ENCODE data around the gene M6PR.
"Not testable (repeated sequence)": the region's sequence is repeated elsewhere in the genome, so short reads cannot be mapped to it uniquely, and the experiment has no call there.

The M6PR gene

GRCh38 chr12:8917031-8917430 lies 32.4 kb downstream of the M6PR start:
- no peak overlapping the region for H3K23ac ChIP-seq (ENCODE audit: low read depth, low read length, poor library complexity)
- H4K8ac ChIP-seq (ENCODE audit: low read depth, low read length): no peak overlapping the region
- no peak overlapping the region for H4K91ac ChIP-seq (ENCODE audit: low read depth, low read length, poor library complexity)

GRCh38 chr12:8916154-8916553 lies 33.3 kb downstream of the M6PR start:
- H2AFZ ChIP-seq (ENCODE audit: low read length): no peak overlapping the region
- DNase-seq (ENCODE audit: low spot score): no peak
- peaks cover 8 to 35% of the 10 kb centered on the region in 2 donors for H3K36me3 ChIP-seq (replicated peaks in 1 of 2; ENCODE audit: control insufficient read depth in 2 of 2, insufficient read depth in 2 of 2, low read length in 2 of 2)
- no peak overlapping the region for H3K9ac ChIP-seq (ENCODE audit: low read depth, low read length, poor library complexity)
- no peak overlapping the region for H2BK15ac ChIP-seq (ENCODE audit: low read length)
- no peak overlapping the region for H2BK5ac ChIP-seq (ENCODE audit: low read length)
- H3K27ac ChIP-seq (replicated peaks; ENCODE audit: low read length): no peak overlapping the region
- H2BK12ac ChIP-seq (ENCODE audit: low read length): no peak overlapping the region
- H3K4me3 ChIP-seq (ENCODE audit: low read length in 2 of 2): peak overlapping the region in 1 of 2 donors; percentile 59
- H3K18ac ChIP-seq (ENCODE audit: low read length): no peak overlapping the region
- no peak overlapping the region for H3K4ac ChIP-seq (ENCODE audit: low read length)
- no peak overlapping the region for H2AK5ac ChIP-seq (ENCODE audit: low read depth, low read length)
- H3K4me1 ChIP-seq (ENCODE audit: control insufficient read depth in 2 of 2, insufficient read depth in 1 of 2, low read depth in 1 of 2, low read length in 2 of 2): peaks cover 6 to 16% of the 10 kb centered on the region in 2 donors
- no peak overlapping the region for H3K4me2 ChIP-seq (ENCODE audit: insufficient read depth, low read length, poor library complexity, severe bottlenecking)
- H4K8ac ChIP-seq (ENCODE audit: low read depth, low read length): no peak overlapping the region
- no peak overlapping the region for H3K14ac ChIP-seq (ENCODE audit: low read length)
- H3K23ac ChIP-seq (ENCODE audit: low read depth, low read length, poor library complexity): no peak overlapping the region
- H3K27me3 ChIP-seq (ENCODE audit: control insufficient read depth in 3 of 3, insufficient read depth in 3 of 3, low read depth in 1 of 3, low read length in 3 of 3): no peaks in the 10 kb centered on the region
- no peak overlapping the region for H4K91ac ChIP-seq (ENCODE audit: low read depth, low read length, poor library complexity)
- no peaks in the 10 kb centered on the region for H3K9me3 ChIP-seq (replicated peaks in 1 of 2; ENCODE audit: control insufficient read depth in 2 of 2, insufficient read depth in 1 of 2, low read depth in 1 of 2, low read length in 2 of 2)
- no peak overlapping the region for H2BK120ac ChIP-seq (ENCODE audit: low read depth, low read length)
- H3K79me1 ChIP-seq (ENCODE audit: low read depth, low read length): peaks cover 2% of the 10 kb centered on the region

More at GRCh38 chr12:8917031-8917430, 32.4 kb downstream of the M6PR start:
- Histone ChIP-seq H3K79me1 (ENCODE audit: low read depth, low read length) (peaks cover 2% of the 10 kb centered on the region), H2AFZ (ENCODE audit: low read length) (no peak overlapping the region), H2BK15ac (ENCODE audit: low read length) (no peak overlapping the region), H3K36me3 (replicated peaks in 1 of 2; ENCODE audit: control insufficient read depth in 2 of 2, insufficient read depth in 2 of 2, low read length in 2 of 2) (peaks cover 8 to 43% of the 10 kb centered on the region in 2 donors), H2BK120ac (ENCODE audit: low read depth, low read length) (no peak overlapping the region), H2BK12ac (ENCODE audit: low read length) (no peak overlapping the region), H3K9me3 (replicated peaks in 1 of 2; ENCODE audit: control insufficient read depth in 2 of 2, insufficient read depth in 1 of 2, low read depth in 1 of 2, low read length in 2 of 2) (no peaks in the 10 kb centered on the region), H3K14ac (ENCODE audit: low read length) (no peak overlapping the region), H3K27me3 (ENCODE audit: control insufficient read depth in 3 of 3, insufficient read depth in 3 of 3, low read depth in 1 of 3, low read length in 3 of 3) (no peaks in the 10 kb centered on the region), H3K4ac (ENCODE audit: low read length) (no peak overlapping the region), H3K4me1 (ENCODE audit: control insufficient read depth in 2 of 2, insufficient read depth in 1 of 2, low read depth in 1 of 2, low read length in 2 of 2) (peaks cover 6 to 12% of the 10 kb centered on the region in 2 donors), H3K4me3 (ENCODE audit: low read length in 2 of 2) (no peak overlapping the region), H3K18ac (ENCODE audit: low read length) (no peak overlapping the region), H2BK5ac (ENCODE audit: low read length) (no peak overlapping the region), H3K9ac (ENCODE audit: low read depth, low read length, poor library complexity) (no peak overlapping the region), H3K4me2 (ENCODE audit: insufficient read depth, low read length, poor library complexity, severe bottlenecking) (no peak overlapping the region), H2AK5ac (ENCODE audit: low read depth, low read length) (no peak overlapping the region), H3K27ac (replicated peaks; ENCODE audit: low read length) (no peak overlapping the region)
- no CpG with 5 or more reads among the region's 3 CpGs for WGBS, 2 donors (ENCODE audit: extremely low coverage in 2 of 2, insufficient read length in 2 of 2, insufficient replicate concordance in 1 of 2)
- no peak for DNase-seq (ENCODE audit: low spot score)

GRCh38 chr12:8914716-8915526 lies 34.5 kb downstream of the M6PR start:
- DNase-seq (ENCODE audit: low spot score): peak; percentile 44
- H3K36me3 ChIP-seq (replicated peaks in 1 of 2; ENCODE audit: control insufficient read depth in 2 of 2, insufficient read depth in 2 of 2, low read length in 2 of 2): peaks cover 8 to 22% of the 10 kb centered on the region in 2 donors
- H3K27me3 ChIP-seq (ENCODE audit: control insufficient read depth in 3 of 3, insufficient read depth in 3 of 3, low read depth in 1 of 3, low read length in 3 of 3): no peaks in the 10 kb centered on the region
- peak overlapping the region; percentile 65 for H3K18ac ChIP-seq (ENCODE audit: low read length)
- H3K4me3 ChIP-seq (ENCODE audit: low read length in 2 of 2): peak overlapping the region; percentile 59 to 84
- H3K4me1 ChIP-seq (ENCODE audit: control insufficient read depth in 2 of 2, insufficient read depth in 1 of 2, low read depth in 1 of 2, low read length in 2 of 2): peaks cover 6 to 16% of the 10 kb centered on the region in 2 donors
- no peak overlapping the region for H2BK15ac ChIP-seq (ENCODE audit: low read length)
- peak overlapping the region; percentile 92 for H3K4me2 ChIP-seq (ENCODE audit: insufficient read depth, low read length, poor library complexity, severe bottlenecking)
- H3K4ac ChIP-seq (ENCODE audit: low read length): no peak overlapping the region
- H2BK5ac ChIP-seq (ENCODE audit: low read length): peak overlapping the region; percentile 4
- no peak overlapping the region for H4K91ac ChIP-seq (ENCODE audit: low read depth, low read length, poor library complexity)
- no peak overlapping the region for H2AK5ac ChIP-seq (ENCODE audit: low read depth, low read length)
- H3K79me1 ChIP-seq (ENCODE audit: low read depth, low read length): peaks cover 2% of the 10 kb centered on the region
- WGBS, 2 donors (ENCODE audit: extremely low coverage in 2 of 2, insufficient read length in 2 of 2, insufficient replicate concordance in 1 of 2): no CpG with 5 or more reads among the region's 35 CpGs
- H2AFZ ChIP-seq (ENCODE audit: low read length): peak overlapping the region; percentile 74
- H3K14ac ChIP-seq (ENCODE audit: low read length): peak overlapping the region; percentile 14
- H2BK12ac ChIP-seq (ENCODE audit: low read length): no peak overlapping the region
- H2BK120ac ChIP-seq (ENCODE audit: low read depth, low read length): no peak overlapping the region
- H4K8ac ChIP-seq (ENCODE audit: low read depth, low read length): no peak overlapping the region
- H3K27ac ChIP-seq (replicated peaks; ENCODE audit: low read length): peak overlapping the region; percentile 77
- H3K23ac ChIP-seq (ENCODE audit: low read depth, low read length, poor library complexity): peak overlapping the region; percentile 44
- no peaks in the 10 kb centered on the region for H3K9me3 ChIP-seq (replicated peaks in 1 of 2; ENCODE audit: control insufficient read depth in 2 of 2, insufficient read depth in 1 of 2, low read depth in 1 of 2, low read length in 2 of 2)
- H3K9ac ChIP-seq (ENCODE audit: low read depth, low read length, poor library complexity): peak overlapping the region; percentile 94

- Histone ChIP-seq H2AFZ (ENCODE audit: low read length) (peak within 1 kb of the TSS; percentile 86), H3K18ac (ENCODE audit: low read length) (peak within 1 kb of the TSS; percentile 96), H3K27ac (replicated peaks; ENCODE audit: low read length) (peak within 1 kb of the TSS; percentile 95), H3K36me3 (replicated peaks in 1 of 2; ENCODE audit: control insufficient read depth in 2 of 2, insufficient read depth in 2 of 2, low read length in 2 of 2) (peaks cover 2 to 15% of the 10 kb centered on the region in 2 donors), H3K9ac (ENCODE audit: low read depth, low read length, poor library complexity) (peak within 1 kb of the TSS; percentile 94), H3K4me2 (ENCODE audit: insufficient read depth, low read length, poor library complexity, severe bottlenecking) (peak within 1 kb of the TSS; percentile 92), H3K4me1 (ENCODE audit: control insufficient read depth in 2 of 2, insufficient read depth in 1 of 2, low read depth in 1 of 2, low read length in 2 of 2) (peaks cover 6 to 16% of the 10 kb centered on the region in 2 donors), H2BK5ac (ENCODE audit: low read length) (peak within 1 kb of the TSS; percentile 4), H3K14ac (ENCODE audit: low read length) (peak within 1 kb of the TSS; percentile 14), H3K4me3 (ENCODE audit: low read length in 2 of 2) (peak within 1 kb of the TSS; percentile 59 to 84), H3K23ac (ENCODE audit: low read depth, low read length, poor library complexity) (peak within 1 kb of the TSS; percentile 44)
- H3K27me3 ChIP-seq (ENCODE audit: control insufficient read depth in 3 of 3, insufficient read depth in 3 of 3, low read depth in 1 of 3, low read length in 3 of 3); H4K8ac ChIP-seq (ENCODE audit: low read depth, low read length); H2BK15ac ChIP-seq (ENCODE audit: low read length); H2BK120ac ChIP-seq (ENCODE audit: low read depth, low read length); H3K9me3 ChIP-seq (replicated peaks in 1 of 2; ENCODE audit: control insufficient read depth in 2 of 2, insufficient read depth in 1 of 2, low read depth in 1 of 2, low read length in 2 of 2); H3K4ac ChIP-seq (ENCODE audit: low read length); H2AK5ac ChIP-seq (ENCODE audit: low read depth, low read length); H3K79me1 ChIP-seq (ENCODE audit: low read depth, low read length); H2BK12ac ChIP-seq (ENCODE audit: low read length); H4K91ac ChIP-seq (ENCODE audit: low read depth, low read length, poor library complexity): not testable (repeated sequence)
- DNase-seq (ENCODE audit: low spot score): peak; percentile 88
- no CpG with 5 or more reads among the region's 57 CpGs for WGBS, 2 donors (ENCODE audit: extremely low coverage in 2 of 2, insufficient read length in 2 of 2, insufficient replicate concordance in 1 of 2)
Measured at GRCh38 chr12:8914033-8914715, 35.3 kb downstream of the M6PR start, which contains the start of gene PHC1. Gene PHC1 (plus strand): TSS chr12:8914509. CDS start chr12:8917678, 3,169 bp downstream.

Data from neuronal stem cell (in vitro differentiated cells).